Putamen (tissue), 1 donor: ENCODE results near the gene NAP1L4.

Experiments used
- DNase-seq: peaks from one replicate; pipeline ENCODE4 v3.0.0-alpha.2; 2016; ENCODE audit warnings: low spot score

The NAP1L4 gene

GRCh38 chr11:2934611-2935239 lies 57.4 kb downstream of the NAP1L4 start:
- no peak for DNase-seq

DNA sequence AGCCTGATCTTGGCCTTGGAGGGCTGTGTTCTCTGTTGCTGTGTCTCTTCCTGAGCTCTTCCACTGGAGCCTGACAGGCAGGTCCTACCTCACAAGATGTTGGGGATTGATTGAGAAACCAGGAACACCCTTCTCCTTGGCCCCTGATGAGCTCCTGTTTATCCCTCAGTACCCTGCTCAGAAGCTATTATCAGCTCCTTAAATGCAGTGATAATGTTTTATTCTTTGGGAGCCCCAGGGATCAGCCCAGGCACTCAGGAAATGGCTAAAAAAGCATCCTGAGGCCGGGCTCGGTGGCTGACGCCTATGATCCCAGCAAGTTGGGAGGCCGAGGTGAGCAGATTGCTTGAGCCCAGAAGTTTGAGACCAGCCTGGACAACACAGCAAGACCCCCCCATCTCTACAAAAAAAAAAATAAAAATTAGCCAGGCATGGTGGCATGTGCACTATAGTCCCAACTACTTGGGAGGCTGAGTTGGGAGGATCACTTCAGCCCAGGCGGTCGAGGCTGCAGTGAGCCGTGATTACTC lies 58.0 kb downstream of the NAP1L4 start:
- DNase-seq, result no peak

GRCh38 chr11:2933375-2934020 lies 58.6 kb downstream of the NAP1L4 start:
- DNase-seq, result no peak

- DNase-seq, result no peak
Measured at GRCh38 chr11:2932850-2933251, 59.3 kb downstream of the NAP1L4 start.

- no peak for DNase-seq
Measured at GRCh38 chr11:2931771-2932738, 60.1 kb downstream of the NAP1L4 start.

GRCh38 chr11:2931420-2931746 lies 60.7 kb downstream of the NAP1L4 start:
- DNase-seq, result no peak

DNA sequence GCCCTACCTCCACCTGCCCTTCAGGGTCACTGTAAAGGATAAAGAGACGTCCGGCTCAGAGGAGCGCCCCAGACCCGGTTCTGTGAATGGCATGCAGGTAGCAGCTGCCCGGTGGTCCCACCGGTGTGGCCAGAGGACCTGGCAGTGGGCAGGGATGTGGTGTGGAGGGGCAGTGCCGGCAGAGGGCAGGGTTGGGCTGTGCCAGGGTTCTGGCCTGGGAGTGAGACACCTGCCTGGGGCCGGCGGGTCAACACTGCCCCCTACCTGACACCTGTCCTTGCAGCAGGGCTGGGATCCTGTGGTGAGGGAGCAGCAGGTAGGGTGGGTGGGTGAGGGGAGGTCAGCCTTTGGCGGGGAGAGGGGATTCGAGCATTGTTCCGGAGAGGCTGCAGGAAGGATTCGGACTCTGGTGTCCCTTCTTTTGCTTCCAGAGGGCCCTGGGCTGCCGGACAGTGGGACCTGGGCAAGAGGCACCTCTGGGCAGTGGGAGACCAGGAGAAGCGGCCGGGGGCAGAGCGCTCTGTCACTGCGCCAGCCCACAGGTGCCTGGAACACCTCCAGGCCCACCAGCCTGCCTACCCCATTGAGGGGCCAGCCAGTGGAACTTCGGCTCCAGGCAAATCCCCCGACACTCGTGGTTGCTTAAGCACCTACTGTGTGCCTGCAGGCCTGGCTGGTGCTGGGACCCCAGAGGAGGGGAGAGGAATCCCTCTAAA lies 61.3 kb downstream of the NAP1L4 start:
- DNase-seq, result no peak

DNA sequence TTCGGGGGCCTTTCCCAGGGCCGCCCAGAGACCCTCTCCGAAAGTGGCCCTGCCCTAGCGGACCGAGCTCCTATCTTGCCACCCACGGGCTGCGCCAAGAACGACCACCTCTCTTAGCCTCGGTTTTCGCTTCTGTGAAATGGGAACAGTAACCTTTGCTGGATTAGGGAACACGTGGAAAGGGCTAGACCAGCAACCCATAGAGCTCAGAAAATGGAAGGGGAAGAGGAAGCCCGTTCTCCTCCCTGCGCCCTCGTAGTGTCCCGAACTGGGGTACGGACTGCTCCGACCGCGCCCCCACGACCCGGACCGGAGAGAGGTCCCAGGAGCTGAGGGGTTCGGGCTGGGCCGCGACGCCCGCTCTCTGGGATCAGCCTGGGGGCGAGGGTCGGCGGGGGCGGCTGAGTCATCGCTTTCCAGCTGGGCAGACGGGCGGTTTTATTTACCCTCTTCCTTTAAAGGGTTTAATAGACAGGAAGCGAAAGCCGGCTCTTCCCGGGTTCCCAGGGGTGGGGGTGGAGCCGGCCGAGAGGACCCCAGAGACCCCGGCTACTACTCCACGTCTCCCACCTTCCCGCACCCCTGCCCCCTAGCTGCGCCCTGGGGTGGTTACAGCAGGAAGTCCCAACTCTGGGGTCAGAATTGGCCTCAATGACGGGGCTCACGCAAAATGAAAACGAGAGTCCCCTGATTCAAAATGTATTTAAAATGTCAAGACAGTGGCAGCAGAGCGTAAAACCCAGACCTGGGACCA lies 62.0 kb downstream of the NAP1L4 start:
- DNase-seq, result no peak

GRCh38 chr11:2929531-2929949 lies 62.6 kb downstream of the NAP1L4 start:
- DNase-seq, result no peak

DNA sequence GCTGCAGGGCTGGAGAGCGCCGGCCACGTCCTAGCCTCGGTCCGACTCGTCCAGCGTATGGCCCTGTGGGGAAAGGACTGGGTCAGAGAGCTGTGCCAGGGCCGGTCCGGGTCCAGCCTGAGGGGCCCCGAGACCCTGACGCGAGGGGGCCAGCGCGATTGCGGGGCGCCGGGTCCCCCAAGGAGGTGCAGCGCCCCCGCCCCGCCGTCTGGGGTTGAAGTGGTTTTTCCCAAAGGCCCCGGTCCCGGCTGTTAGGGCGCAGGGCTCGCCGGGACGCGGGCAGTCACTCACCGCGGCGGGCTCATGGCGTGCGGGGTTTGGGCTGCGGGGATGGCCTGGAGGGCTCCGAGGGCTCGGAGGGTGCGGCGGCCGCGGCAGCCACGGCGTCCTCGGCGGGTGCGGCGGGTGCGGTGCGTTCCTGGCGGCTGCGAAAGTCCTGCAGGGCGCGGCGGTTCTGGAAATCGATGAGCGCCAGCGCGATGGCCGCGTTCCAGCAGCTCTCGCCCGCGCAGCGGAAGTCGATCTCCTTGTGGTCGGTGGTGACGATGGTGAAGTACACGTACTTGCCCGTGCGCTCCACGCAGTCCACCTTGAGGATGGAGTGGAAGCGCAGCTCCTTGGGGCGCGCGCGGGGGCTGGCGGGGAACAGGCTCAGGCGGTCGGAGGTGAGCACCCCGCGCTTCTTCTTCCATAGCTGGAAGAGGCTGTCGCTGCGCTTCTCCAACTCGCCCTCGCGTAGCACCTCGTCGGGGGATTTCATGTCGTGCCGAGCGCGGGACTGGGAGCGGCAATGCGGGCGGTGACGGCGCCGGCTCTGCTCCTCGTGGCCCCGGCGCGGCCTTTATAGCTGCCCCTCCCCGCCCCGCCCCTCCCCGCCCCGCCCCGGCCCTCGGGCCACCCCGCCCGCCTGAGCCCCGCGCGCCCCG lies 63.3 kb downstream of the NAP1L4 start, which contains the start of gene PHLDA2:
Gene PHLDA2 (minus strand): TSS at position 816 of the 926 bp plus-strand sequence. CDS start 56 bp downstream, at position 760.
- DNase-seq, result no peak

DNA sequence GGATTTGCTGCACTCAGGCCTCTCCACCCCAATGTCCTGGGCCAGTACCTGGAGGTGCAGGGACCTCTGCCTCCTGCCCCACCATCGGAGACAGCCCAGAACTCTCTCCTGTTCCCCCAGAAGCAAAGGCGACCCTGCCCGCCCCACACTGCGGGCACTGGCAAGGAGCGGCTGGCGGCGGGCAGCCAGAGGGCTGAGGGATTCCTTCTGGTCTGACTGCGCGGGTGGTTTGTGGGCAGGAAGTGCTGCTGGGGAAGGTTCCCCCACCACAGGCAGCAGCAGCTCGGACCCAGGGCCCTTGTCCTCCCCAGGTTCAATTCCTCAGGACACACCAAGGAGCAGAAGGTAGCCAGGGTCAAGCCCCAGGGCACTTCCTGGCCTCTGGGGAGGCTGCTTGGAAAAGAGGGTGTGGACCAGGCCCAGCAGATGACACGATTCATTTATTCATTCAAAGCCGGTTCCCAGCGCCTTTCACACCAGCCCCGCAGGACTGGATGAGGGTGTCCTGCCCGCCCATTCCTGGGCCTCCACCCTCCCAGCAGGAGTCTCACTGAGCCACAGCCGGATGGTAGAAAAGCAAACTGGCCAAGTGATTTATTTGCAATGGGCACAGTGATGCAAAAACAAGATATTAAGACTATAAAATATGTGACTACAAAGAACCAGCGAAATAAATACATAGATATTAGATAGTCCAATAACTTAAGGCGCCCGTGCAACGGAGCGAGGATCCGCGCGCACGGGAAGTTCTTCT lies 64.1 kb downstream of the NAP1L4 start:
- DNase-seq, result no peak

DNA sequence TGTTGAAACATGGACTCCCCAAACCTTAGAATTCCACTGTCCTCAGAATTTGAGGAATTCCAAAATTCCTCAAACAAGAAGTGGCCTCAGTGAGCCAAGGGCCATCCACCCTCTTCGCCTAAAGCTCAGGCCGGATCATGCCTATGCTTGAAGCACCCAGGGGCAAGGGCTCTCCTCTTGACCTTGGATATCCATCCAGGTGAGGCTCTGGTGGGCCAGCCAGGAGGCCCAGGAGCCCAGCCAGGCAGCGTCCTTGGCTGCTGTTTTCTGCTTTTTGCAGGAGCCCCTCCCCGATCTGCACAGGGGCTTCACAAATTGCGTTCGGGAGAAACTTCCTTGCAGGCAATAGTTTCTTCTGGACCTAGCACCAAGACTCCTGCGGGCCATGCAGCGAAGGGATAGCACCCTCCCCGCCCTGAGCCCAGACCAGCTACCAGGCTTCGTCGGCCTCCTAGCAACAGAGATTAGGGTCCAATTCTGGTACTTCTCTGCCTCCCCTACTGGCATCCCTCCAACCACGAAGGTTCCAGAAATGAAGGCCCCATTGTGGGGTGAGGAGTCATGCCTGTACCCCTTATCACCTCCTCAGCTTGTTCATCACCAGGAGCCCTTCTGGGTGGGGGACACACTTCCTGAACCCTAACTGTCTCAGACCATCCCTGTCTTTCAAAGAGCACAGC lies 64.9 kb downstream of the NAP1L4 start:
- no peak for DNase-seq

DNA sequence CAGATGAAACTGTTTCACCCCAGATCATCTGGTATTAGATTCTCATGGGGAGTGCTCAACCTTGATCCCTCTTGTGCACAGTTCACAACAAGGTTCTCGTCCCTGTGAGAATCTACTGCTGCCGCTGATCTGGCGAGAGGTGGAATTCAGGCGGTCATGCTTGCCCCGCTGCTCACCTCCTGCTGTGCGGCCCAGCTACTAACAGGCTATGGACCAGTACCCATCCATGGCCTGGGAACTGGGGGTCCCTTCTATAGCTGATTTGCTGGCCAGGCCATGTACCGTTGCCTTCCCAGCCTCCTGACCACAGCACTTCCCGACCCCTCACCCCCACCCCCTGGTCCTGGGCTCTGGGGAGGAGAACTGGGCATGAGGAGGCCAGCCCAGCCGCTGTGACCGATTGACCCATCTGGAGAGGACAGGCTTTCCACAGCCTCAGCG lies 65.5 kb downstream of the NAP1L4 start:
- no peak for DNase-seq

DNA sequence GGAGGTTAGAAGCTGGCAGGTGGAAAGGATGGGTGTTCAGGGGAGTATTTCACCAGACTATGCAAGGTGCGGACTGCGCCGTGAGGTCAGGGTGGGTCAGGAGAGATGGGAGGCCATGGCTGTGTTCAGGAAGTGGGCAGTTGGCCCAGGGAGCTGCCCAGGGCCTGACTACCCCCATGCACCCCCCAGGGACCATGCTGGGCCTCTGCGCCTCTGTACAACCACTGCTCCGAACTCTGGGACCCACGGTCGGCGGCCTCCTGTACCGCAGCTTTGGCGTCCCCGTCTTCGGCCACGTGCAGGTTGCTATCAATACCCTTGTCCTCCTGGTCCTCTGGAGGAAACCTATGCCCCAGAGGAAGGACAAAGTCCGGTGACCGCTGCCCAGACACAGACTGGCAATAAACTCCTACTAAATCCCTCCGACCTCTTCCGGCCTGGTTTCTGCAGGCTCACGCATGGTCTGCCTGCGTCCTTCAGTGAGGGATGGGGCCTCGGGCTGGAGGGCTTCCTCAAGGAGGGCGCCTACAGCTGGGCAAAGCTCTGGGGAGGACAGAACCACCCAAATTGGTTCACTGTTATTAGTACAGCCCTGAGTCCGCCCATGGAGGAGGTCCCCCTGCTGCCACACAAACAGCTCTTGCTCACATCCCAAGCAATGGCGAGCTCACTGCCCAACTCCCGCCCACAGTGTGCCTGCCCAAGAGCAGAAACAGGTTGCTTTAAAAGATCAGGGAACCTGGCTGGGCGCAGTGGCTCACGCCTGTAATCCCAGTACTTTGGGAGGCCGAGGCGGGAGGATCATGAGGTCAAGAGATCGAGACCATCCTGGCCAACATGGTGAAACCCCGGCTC lies 67.1 kb downstream of the NAP1L4 start:
- no peak for DNase-seq

GRCh38 chr11:2924381-2924780 lies 67.7 kb downstream of the NAP1L4 start:
- DNase-seq, result no peak

GRCh38 chr11:2923446-2924375 lies 68.4 kb downstream of the NAP1L4 start:
- no peak for DNase-seq

DNA sequence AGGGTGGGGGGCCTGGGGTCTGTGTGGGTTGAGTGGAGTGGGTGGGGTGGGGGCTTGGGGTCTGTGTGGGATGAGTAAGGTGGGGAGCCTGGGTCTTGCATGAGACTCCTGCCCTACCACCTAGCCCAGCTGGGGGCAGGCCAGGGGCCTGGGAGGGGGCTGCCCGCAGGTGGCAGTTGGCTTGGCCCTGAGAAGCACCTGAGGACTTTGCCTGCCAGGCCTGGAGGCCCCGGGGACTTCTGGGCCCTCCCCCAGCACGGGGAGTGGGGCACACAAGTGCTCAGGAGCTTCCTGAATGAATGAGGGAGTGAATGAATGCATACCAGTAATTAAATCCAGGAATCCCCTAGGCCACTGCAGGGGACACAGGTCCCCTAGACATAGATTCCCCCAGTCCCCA lies 69.5 kb downstream of the NAP1L4 start:
- DNase-seq, result no peak
